Calu3 (cell line): ENCODE results near the gene TMCC1. TPM values are rescaled to one million over a fixed set of nuclear protein-coding genes. Genes with fewer than 3 reads are reported as not detected.

Source experiments
- BruUV-seq: library from RNA; stranded (reverse); fragments of 400-500 nt; replicated peaks from 2 replicates; lab custom pipeline; 2021; lab: Mats Ljungman, UMichigan
- CTCF ChIA-PET: fragments of 300-600 bp; sonication (Branson Sonifier 250); formaldehyde crosslinking; loops from one replicate; lab custom pipeline; 2022; ENCODE audit warnings: antibody characterized with exemption; lab: Charles Lee
- DNase-seq: peaks from one replicate; pipeline ENCODE4 v3.0.0; 2022
- H3K27ac Mint-ChIP-seq: one replicate; pipeline ENCODE4 v1.8.0; 2022; ENCODE audit warnings: mixed read lengths; ENCODE audit not compliant: unreplicated experiment
- H3K27me3 Mint-ChIP-seq: one replicate; pipeline ENCODE4 v1.8.0; 2022; ENCODE audit warnings: mixed read lengths; ENCODE audit not compliant: unreplicated experiment
- H3K36me3 Mint-ChIP-seq: one replicate; pipeline ENCODE4 v1.8.0; 2022; ENCODE audit warnings: mild to moderate bottlenecking, moderate library complexity, mixed read lengths; ENCODE audit not compliant: insufficient read depth, unreplicated experiment
- H3K4me1 Mint-ChIP-seq: one replicate; pipeline ENCODE4 v1.8.0; 2022; ENCODE audit warnings: mild to moderate bottlenecking, low read depth, mixed read lengths; ENCODE audit not compliant: unreplicated experiment
- H3K4me3 Mint-ChIP-seq: one replicate; pipeline ENCODE4 v1.8.0; 2022; ENCODE audit warnings: mild to moderate bottlenecking, low read depth, moderate library complexity, mixed read lengths; ENCODE audit not compliant: unreplicated experiment
- H3K9me3 Mint-ChIP-seq: one replicate; pipeline ENCODE4 v1.8.0; 2022; ENCODE audit warnings: low read depth, mixed read lengths; ENCODE audit not compliant: unreplicated experiment
- intact Hi-C: fragments of 100-400 bp; cut with micrococcal nuclease; formaldehyde crosslinking; loops from one replicate; pipeline ENCODE4 v1.10.0; 2022; ENCODE audit not compliant: unreplicated experiment
- total RNA-seq: library from RNA; stranded (reverse); gene quantifications from 2 replicates; pipeline ENCODE4 v1.2.3, GENCODE V29; 2022
- TF ChIP-seq, protein P1 (sequence below): fragments of 200-600 bp; IDR thresholded peaks from one replicate; pipeline ENCODE4 v1.8.0; 2022; ENCODE audit warnings: antibody characterized with exemption; ENCODE audit not compliant: unreplicated experiment

Gene TMCC1
- total RNA-seq, 1 experiment from 2014 or later, result 57.2 TPM

DNA sequence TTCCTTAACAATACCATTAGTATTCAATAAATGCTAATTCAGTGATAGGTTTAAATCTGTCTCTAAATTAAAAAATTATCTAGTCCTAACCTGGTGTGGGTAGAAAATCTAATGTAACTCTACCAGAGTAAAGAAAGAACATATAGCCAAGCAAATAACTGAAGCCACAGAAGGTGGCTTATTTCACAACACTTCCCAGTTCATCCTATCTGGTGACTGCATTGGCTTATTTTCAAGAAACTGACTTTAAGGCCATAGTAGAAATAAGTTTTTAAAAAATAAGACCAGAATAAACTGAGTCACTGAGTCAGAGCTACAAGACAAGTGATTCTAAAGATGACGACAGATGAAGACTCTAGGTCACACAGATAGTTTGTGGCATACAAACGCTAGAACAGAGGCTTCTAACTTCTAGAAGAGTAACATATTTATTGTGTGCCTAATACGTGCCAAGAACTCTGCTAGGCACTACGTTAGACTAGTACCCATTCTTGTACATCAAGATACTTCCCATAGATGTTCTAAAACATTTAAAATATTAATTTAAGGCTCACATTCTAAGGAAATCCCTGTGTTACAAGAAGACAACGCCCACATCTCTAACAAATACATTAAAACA is 25.9 kb downstream of the TMCC1 start:
- Mint-ChIP-seq H3K4me1 (peaks cover 6% of the 10 kb centered on the region), H3K4me3 (no peak overlapping the region), H3K36me3 (no peaks in the 10 kb centered on the region), H3K9me3 (no peaks in the 10 kb centered on the region), H3K27ac (no peak overlapping the region), H3K27me3 (no peaks in the 10 kb centered on the region)
- intact Hi-C loops, result no loop called here
- DNase-seq, result no peak
- TF ChIP-seq, protein P1, sequence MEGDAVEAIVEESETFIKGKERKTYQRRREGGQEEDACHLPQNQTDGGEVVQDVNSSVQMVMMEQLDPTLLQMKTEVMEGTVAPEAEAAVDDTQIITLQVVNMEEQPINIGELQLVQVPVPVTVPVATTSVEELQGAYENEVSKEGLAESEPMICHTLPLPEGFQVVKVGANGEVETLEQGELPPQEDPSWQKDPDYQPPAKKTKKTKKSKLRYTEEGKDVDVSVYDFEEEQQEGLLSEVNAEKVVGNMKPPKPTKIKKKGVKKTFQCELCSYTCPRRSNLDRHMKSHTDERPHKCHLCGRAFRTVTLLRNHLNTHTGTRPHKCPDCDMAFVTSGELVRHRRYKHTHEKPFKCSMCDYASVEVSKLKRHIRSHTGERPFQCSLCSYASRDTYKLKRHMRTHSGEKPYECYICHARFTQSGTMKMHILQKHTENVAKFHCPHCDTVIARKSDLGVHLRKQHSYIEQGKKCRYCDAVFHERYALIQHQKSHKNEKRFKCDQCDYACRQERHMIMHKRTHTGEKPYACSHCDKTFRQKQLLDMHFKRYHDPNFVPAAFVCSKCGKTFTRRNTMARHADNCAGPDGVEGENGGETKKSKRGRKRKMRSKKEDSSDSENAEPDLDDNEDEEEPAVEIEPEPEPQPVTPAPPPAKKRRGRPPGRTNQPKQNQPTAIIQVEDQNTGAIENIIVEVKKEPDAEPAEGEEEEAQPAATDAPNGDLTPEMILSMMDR, result no peak
- BruUV-seq, result no TSS peak
- CTCF ChIA-PET, result interaction anchor here (0.7 kb wide), 1 partner anchor 453 kb away, joined by 3 read pairs; no protein-coding TSS in a partner anchor

DNA sequence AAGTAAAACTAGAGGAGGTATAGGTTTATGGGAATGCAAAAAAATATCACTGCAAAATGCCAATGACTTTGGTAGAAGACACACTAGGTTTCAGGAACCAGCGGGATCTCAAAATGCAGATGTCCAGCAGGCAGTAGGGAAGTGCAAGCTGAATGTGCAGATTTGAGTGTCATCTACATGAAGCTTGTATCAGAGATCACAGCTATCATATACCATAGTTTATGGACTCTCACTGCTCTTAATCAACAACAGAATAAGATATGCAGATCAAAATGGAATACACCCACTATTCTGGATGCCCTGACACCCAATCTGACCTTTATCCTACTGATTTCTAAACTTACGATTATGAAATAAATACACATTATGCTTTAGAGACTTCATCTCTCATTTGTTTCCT is 27.7 kb downstream of the TMCC1 start:
- intact Hi-C loops, result no loop called here
- no peaks in the 10 kb centered on the region for H3K27me3 Mint-ChIP-seq
- H3K36me3 Mint-ChIP-seq, result peaks cover 2% of the 10 kb centered on the region
- no peaks in the 10 kb centered on the region for H3K4me1 Mint-ChIP-seq
- H3K9me3 Mint-ChIP-seq, result no peaks in the 10 kb centered on the region
- CTCF ChIA-PET, result no interaction called here
- H3K4me3 Mint-ChIP-seq, result no peak overlapping the region
- no peak overlapping the region for H3K27ac Mint-ChIP-seq
- no TSS peak for BruUV-seq
- TF ChIP-seq, protein P1, result no peak
- no peak for DNase-seq

DNA sequence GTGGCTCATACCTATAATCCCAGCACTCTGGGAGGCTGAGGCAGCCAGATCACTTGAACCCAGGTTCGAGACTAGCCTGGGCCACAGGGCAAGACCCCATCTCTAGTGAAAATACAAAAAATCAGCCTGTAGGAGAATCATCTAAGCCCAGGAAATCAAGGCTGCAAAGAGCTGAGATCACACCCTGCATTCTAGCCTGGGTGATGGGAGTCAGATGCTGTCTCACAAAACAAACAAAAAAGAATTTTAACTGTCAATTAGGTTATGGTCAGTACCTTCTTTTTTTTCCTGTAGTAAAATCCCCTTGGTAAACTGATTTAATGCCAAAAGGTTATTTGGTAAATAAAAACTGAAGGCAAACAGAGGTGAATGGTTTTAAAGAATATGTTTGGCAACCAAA is 29.0 kb downstream of the TMCC1 start:
- DNase-seq, result no peak
- H3K27ac Mint-ChIP-seq, result no peak overlapping the region
- TF ChIP-seq, protein P1, result no peak
- no peaks in the 10 kb centered on the region for H3K4me1 Mint-ChIP-seq
- H3K27me3 Mint-ChIP-seq, result no peaks in the 10 kb centered on the region
- intact Hi-C loops, result no loop called here
- no peaks in the 10 kb centered on the region for H3K9me3 Mint-ChIP-seq
- CTCF ChIA-PET, result no interaction called here
- no peak overlapping the region for H3K4me3 Mint-ChIP-seq
- BruUV-seq, result no TSS peak
- H3K36me3 Mint-ChIP-seq, result peaks cover 6% of the 10 kb centered on the region

DNA sequence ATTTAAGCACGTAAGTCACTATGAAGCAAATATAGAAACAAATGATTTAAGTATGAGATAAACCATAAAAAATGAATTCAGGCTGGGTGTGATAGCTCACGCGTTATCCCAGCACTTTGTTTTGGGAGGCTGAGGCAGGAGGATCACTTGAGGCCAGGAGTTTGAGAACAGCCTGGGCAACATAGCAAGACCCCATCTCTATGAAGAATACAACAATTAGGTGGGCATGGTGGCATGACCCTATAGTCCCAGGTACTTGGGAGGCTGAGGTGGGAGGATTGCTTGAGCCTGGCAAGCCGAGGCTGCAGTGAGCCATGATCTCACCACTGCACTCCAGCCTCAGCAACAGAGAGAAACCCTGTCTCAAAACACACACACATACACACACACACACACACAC is 34.2 kb downstream of the TMCC1 start:
- H3K9me3 Mint-ChIP-seq, result no peaks in the 10 kb centered on the region
- no TSS peak for BruUV-seq
- CTCF ChIA-PET, result interaction anchor here (0.6 to 0.9 kb wide), 2 partner anchors 18 to 21 kb away, joined by 3 read pairs; no protein-coding TSS in a partner anchor

More for the DNA sequence above, 34.2 kb downstream of the TMCC1 start:
- Mint-ChIP-seq H3K4me3 (no peak overlapping the region), H3K4me1 (peaks cover 23% of the 10 kb centered on the region), H3K27me3 (no peaks in the 10 kb centered on the region), H3K36me3 (peaks cover 16% of the 10 kb centered on the region), H3K27ac (no peak overlapping the region)
- intact Hi-C loops, result loop anchor here (5.0 kb wide), 1 partner anchor 33 kb away; the partner anchor contains the start of gene TMCC1
- no peak for DNase-seq
- TF ChIP-seq, protein P1, result no peak
